Choroid plexus epithelial cell (primary cell): Measurements from ENCODE around the gene MDP1.

Experiments used
- DNase-seq: peaks from one replicate; pipeline ENCODE4 v3.0.0-alpha.2; 2010; ENCODE audit warnings: low read depth
- H3K4me3 ChIP-seq: 2 replicates; pipeline ENCODE4 v1.5.1; 2011; ENCODE audit warnings: low read depth, mild to moderate bottlenecking, control low read depth, low read length, moderate library complexity
- TF ChIP-seq, protein P1 (sequence below): conservative IDR thresholded peaks from 2 replicates; pipeline ENCODE4 v1.5.1; 2011; ENCODE audit warnings: low read depth, mild to moderate bottlenecking, control low read depth, inconsistent platforms, low read length, moderate library complexity

MDP1 gene

DNA sequence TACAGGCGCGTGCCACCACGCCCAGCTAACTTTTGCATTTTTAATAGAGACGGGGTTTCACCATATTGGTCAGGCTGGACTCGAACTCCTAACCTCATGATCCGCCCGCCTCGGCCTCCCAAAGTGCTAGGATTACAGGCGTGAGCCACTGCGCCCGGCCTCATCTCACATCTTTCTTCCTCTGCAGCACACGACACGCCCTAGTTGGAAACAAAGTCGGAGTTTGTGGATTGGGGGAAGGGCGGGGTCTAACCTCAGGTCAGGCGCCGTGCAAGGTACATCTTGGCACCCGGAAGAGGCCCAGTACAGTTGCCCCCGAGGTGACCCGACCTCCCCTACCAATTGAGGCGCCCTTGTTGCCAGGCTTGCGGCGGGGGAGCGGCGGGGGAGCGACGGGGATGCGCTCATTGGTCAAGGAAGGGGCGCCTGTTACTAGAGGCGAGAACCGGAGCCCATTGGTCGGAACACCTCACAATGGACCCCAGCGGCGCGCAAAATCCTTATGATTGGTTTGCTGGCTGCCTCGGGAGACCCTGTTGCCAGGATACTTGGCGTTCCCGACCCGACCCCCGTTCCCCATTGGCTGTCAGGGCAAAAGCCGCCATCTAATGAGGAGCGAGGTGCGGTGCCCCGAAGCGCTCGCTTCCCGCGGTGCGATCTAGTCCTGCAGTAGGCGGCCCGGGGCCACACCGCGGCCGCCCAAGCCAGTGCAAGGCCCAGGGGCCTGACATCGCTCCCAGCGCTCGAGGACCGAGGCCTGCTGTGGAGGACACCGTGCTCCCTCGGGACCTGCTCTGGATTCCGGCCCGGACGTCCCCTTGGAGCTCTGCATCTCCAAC lies 44.2 kb downstream of the MDP1 start, which contains the start of gene REC8:
TSS of gene REC8 (plus strand) at position 659 of the 839 bp plus-strand sequence. CDS start 473 bp downstream, outside the sequence.
- peak; percentile 99 for DNase-seq

GRCh38 chr14:24167469-24168114 lies 48.3 kb downstream of the MDP1 start:
- TF ChIP-seq, protein P1, sequence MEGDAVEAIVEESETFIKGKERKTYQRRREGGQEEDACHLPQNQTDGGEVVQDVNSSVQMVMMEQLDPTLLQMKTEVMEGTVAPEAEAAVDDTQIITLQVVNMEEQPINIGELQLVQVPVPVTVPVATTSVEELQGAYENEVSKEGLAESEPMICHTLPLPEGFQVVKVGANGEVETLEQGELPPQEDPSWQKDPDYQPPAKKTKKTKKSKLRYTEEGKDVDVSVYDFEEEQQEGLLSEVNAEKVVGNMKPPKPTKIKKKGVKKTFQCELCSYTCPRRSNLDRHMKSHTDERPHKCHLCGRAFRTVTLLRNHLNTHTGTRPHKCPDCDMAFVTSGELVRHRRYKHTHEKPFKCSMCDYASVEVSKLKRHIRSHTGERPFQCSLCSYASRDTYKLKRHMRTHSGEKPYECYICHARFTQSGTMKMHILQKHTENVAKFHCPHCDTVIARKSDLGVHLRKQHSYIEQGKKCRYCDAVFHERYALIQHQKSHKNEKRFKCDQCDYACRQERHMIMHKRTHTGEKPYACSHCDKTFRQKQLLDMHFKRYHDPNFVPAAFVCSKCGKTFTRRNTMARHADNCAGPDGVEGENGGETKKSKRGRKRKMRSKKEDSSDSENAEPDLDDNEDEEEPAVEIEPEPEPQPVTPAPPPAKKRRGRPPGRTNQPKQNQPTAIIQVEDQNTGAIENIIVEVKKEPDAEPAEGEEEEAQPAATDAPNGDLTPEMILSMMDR: no peak
- DNase-seq: no peak
- H3K4me3 ChIP-seq: no peak overlapping the region

More for the DNA sequence above, 44.2 kb downstream of the MDP1 start, which contains the start of gene REC8:
- TF ChIP-seq, protein P1: no peak
- H3K4me3 ChIP-seq: peak within 1 kb of the TSS; percentile 73

- H3K4me3 ChIP-seq: no peak overlapping the region
- TF ChIP-seq, protein P1: no peak
- DNase-seq: no peak
These were observed 50.1 kb downstream of the MDP1 start for GRCh38 chr14:24165785-24166184.

- H3K4me3 ChIP-seq: no peak overlapping the region
These were observed 51.3 kb downstream of the MDP1 start for GRCh38 chr14:24164518-24164991.

More at GRCh38 chr14:24164518-24164991, 51.3 kb downstream of the MDP1 start:
- DNase-seq: no peak
- TF ChIP-seq, protein P1: no peak
